Measurements from ENCODE around the gene ATN1. TPM values are rescaled to one million over a fixed set of nuclear protein-coding genes. Genes with fewer than 3 reads are reported as not detected.

ATN1 gene
- total RNA-seq, 2 donors from 2014 or later, result 109 to 163 TPM

DNA sequence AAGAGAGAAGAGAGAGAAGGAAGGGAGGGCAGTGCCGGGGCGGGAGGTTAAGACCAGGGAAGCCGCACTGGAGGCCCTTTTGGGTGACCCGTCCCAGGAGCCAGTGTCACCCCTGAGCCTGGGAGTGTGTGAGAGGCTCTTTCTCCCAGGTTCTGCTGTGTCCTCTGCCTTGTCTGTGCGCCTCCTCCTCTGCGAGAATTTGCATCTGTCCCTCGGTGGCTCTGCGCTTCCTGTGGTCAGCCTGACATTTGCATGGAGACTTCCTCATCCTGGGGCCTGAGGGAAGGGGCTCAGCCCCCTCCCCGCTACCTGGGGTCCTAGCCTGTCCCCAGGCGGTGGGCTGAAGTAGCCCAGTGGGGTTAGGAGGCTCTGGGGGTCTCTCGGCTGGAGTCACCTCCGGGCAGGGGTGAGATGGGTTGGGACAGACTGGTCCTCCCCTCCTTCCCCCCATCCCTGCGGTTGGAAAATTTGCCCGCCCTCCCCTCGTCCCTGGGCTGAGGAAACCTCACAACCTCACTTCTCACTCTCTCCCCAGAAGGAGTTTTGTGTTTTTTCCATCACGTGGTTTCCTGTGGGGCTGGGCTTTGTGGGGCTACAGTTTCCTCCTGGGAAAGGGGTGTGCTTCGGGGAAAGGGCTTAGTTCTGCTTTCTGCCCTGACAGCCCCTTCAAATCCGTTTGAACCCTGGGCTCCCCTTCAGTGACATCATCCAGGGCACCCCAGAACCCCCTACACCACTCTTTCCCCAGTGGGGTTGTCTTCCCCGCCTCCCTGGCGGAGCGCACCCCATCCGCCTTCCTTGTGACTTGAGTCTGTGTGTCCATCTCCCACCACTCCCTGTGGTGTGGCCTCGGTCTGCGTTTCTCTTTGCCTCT is 25.9 kb downstream of the ATN1 start:
- TF ChIP-seq, protein P1, sequence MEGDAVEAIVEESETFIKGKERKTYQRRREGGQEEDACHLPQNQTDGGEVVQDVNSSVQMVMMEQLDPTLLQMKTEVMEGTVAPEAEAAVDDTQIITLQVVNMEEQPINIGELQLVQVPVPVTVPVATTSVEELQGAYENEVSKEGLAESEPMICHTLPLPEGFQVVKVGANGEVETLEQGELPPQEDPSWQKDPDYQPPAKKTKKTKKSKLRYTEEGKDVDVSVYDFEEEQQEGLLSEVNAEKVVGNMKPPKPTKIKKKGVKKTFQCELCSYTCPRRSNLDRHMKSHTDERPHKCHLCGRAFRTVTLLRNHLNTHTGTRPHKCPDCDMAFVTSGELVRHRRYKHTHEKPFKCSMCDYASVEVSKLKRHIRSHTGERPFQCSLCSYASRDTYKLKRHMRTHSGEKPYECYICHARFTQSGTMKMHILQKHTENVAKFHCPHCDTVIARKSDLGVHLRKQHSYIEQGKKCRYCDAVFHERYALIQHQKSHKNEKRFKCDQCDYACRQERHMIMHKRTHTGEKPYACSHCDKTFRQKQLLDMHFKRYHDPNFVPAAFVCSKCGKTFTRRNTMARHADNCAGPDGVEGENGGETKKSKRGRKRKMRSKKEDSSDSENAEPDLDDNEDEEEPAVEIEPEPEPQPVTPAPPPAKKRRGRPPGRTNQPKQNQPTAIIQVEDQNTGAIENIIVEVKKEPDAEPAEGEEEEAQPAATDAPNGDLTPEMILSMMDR (IDR thresholded peaks at IDR 0.05), result no peak
- DNase-seq (ENCODE audit: low spot score) (no peak), ATAC-seq (ENCODE audit: insufficient number of reproducible peaks, low FRiP score, low read depth) (no peak)
- H3K27ac ChIP-seq, result peak overlapping the region in 1 of 2 donors; percentile 51
- no peaks in the 10 kb centered on the region for H3K27me3 ChIP-seq (replicated peaks; ENCODE audit: insufficient read depth)
- H3K4me1 ChIP-seq (ENCODE audit: control insufficient read depth in 1 of 2, low read depth in 2 of 2), result peaks cover 5% of the 10 kb centered on the region in 2 donors
- no peaks in the 10 kb centered on the region for H3K36me3 ChIP-seq
- peak overlapping the region; percentile 66 for H3K4me3 ChIP-seq
- no peaks in the 10 kb centered on the region for H3K9me3 ChIP-seq

GRCh38 chr12:6954316-6955107 is 26.8 kb downstream of the ATN1 start:
- peaks cover 5% of the 10 kb centered on the region in 2 donors for H3K4me1 ChIP-seq (ENCODE audit: control insufficient read depth in 1 of 2, low read depth in 2 of 2)
- ATAC-seq (ENCODE audit: insufficient number of reproducible peaks, low FRiP score, low read depth) (no peak), DNase-seq (ENCODE audit: low spot score) (no peak)
- no peaks in the 10 kb centered on the region for H3K27me3 ChIP-seq (replicated peaks; ENCODE audit: insufficient read depth)
- no peaks in the 10 kb centered on the region for H3K36me3 ChIP-seq
- TF ChIP-seq, protein P1 (IDR thresholded peaks at IDR 0.05), result no peak
- H3K9me3 ChIP-seq, result no peaks in the 10 kb centered on the region
- no peak overlapping the region for H3K27ac ChIP-seq
- H3K4me3 ChIP-seq, result peak overlapping the region; percentile 66

GRCh38 chr12:6955108-6956020 is 27.6 kb downstream of the ATN1 start:
- Histone ChIP-seq H3K27ac (no peak overlapping the region), H3K4me3 (no peak overlapping the region), H3K36me3 (no peaks in the 10 kb centered on the region), H3K27me3 (replicated peaks; ENCODE audit: insufficient read depth) (no peaks in the 10 kb centered on the region), H3K4me1 (ENCODE audit: control insufficient read depth in 1 of 2, low read depth in 2 of 2) (peaks cover 5% of the 10 kb centered on the region in 2 donors), H3K9me3 (no peaks in the 10 kb centered on the region)
- no peak for DNase-seq (ENCODE audit: low spot score)
- TF ChIP-seq, protein P1 (IDR thresholded peaks at IDR 0.05), result no peak
- ATAC-seq (ENCODE audit: insufficient number of reproducible peaks, low FRiP score, low read depth), result no peak

DNA sequence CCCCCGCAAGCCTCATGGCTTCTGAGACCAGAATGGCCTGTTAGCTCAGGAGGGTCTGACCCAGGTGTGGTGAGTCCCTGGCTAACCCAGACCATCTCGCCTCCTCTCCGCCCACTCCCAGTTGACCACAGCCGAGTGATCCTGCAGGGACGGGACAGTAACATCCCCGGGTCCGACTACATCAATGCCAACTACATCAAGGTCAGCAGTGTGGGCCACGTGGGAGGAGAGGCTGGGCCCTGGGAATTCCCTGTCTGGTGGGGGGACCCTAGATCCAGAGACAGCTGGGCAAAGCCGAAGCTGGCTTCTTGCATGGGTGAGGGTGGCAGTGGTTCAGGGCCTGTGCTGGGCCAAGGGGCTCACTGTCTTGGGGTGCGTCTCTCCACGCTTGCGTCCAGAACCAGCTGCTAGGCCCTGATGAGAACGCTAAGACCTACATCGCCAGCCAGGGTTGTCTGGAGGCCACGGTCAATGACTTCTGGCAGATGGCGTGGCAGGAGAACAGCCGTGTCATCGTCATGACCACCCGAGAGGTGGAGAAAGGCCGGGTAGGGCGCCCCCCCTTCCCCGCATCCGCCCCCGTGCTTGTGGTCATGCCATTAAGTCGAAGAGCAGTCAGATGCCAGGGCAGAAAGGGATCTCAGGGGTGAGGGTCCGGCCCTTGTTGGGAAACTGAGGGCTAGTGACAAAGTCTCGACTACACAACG is 28.4 kb downstream of the ATN1 start:
- ATAC-seq (ENCODE audit: insufficient number of reproducible peaks, low FRiP score, low read depth), result no peak
- Histone ChIP-seq H3K36me3 (no peaks in the 10 kb centered on the region), H3K27me3 (replicated peaks; ENCODE audit: insufficient read depth) (no peaks in the 10 kb centered on the region), H3K4me1 (ENCODE audit: control insufficient read depth in 1 of 2, low read depth in 2 of 2) (peaks cover 5 to 10% of the 10 kb centered on the region in 2 donors), H3K4me3 (no peak overlapping the region), H3K27ac (no peak overlapping the region), H3K9me3 (no peaks in the 10 kb centered on the region)
- DNase-seq (ENCODE audit: low spot score), result no peak
- TF ChIP-seq, protein P1 (IDR thresholded peaks at IDR 0.05), result no peak
